Type B pancreatic cell (in vitro differentiated cells): ENCODE data around the gene SP100. TPM values are rescaled to one million over a fixed set of nuclear protein-coding genes. Genes with fewer than 3 reads are reported as not detected.

ENCODE experiments used
- DNase-seq: peaks from one replicate; pipeline ENCODE4 v3.0.0; 2021; ENCODE audit warnings: mixed read lengths; ENCODE audit not compliant: unreplicated experiment; ENCODE audit errors: extremely low spot score
- H3K27ac Mint-ChIP-seq: 2 replicates; pipeline ENCODE4 v1.8.0; 2021; ENCODE audit warnings: mild to moderate bottlenecking, mixed read lengths
- H3K27me3 Mint-ChIP-seq: 2 replicates; pipeline ENCODE4 v1.8.0; 2021; ENCODE audit warnings: mixed read lengths
- H3K36me3 Mint-ChIP-seq: 2 replicates; pipeline ENCODE4 v1.8.0; 2021; ENCODE audit warnings: mixed read lengths
- H3K4me1 Mint-ChIP-seq: one replicate; pipeline ENCODE4 v1.8.0; 2021; ENCODE audit warnings: mixed read lengths; ENCODE audit not compliant: unreplicated experiment
- H3K4me3 Mint-ChIP-seq: 2 replicates; pipeline ENCODE4 v1.8.0; 2021; ENCODE audit warnings: mild to moderate bottlenecking, mixed read lengths
- H3K9me3 Mint-ChIP-seq: 2 replicates; pipeline ENCODE4 v1.8.0; 2021; ENCODE audit warnings: mixed read lengths
- CTCF ChIP-seq: fragments of 200-600 bp; sonication (generic); conservative IDR thresholded peaks from 2 replicates; pipeline ENCODE4 v1.5.0; 2021; ENCODE audit warnings: antibody characterized with exemption, mild to moderate bottlenecking
- total RNA-seq: library from RNA; stranded (reverse); gene quantifications from 2 replicates; pipeline ENCODE4 v1.2.1, GENCODE V29; 2021; ENCODE audit warnings: low replicate concordance

The SP100 gene
- total RNA-seq, 1 donor from 2014 or later: 21.7 TPM

- Mint-ChIP-seq H3K4me3 (no peak overlapping the region), H3K4me1 (no peaks in the 10 kb centered on the region), H3K27ac (no peak overlapping the region), H3K9me3 (peaks cover 5% of the 10 kb centered on the region), H3K27me3 (no peaks in the 10 kb centered on the region), H3K36me3 (no peaks in the 10 kb centered on the region)
- no peak for DNase-seq
- peak; percentile 35 for TF ChIP-seq CTCF
Observed at GRCh38 chr2:230422149-230422548, 6.1 kb downstream of the SP100 start.

- Mint-ChIP-seq H3K4me1 (no peaks in the 10 kb centered on the region), H3K9me3 (peaks cover 5% of the 10 kb centered on the region), H3K27me3 (no peaks in the 10 kb centered on the region), H3K36me3 (no peaks in the 10 kb centered on the region), H3K27ac (peak overlapping the region; percentile 95), H3K4me3 (peak overlapping the region; percentile 63)
- no peak for TF ChIP-seq CTCF
- DNase-seq: no peak
Observed at GRCh38 chr2:230423851-230424458, 8.0 kb downstream of the SP100 start.

GRCh38 chr2:230425377-230425776 lies 9.4 kb downstream of the SP100 start:
- H3K9me3 Mint-ChIP-seq: peaks cover 9% of the 10 kb centered on the region
- H3K36me3 Mint-ChIP-seq: peaks cover 3% of the 10 kb centered on the region
- no peak for TF ChIP-seq CTCF
- H3K27me3 Mint-ChIP-seq: no peaks in the 10 kb centered on the region
- no peak overlapping the region for H3K4me3 Mint-ChIP-seq
- DNase-seq: no peak
- H3K4me1 Mint-ChIP-seq: no peaks in the 10 kb centered on the region
- peak overlapping the region; percentile 95 for H3K27ac Mint-ChIP-seq

- Mint-ChIP-seq H3K4me1 (no peaks in the 10 kb centered on the region), H3K4me3 (no peak overlapping the region), H3K36me3 (peaks cover 3% of the 10 kb centered on the region), H3K27me3 (no peaks in the 10 kb centered on the region), H3K27ac (no peak overlapping the region), H3K9me3 (peaks cover 5% of the 10 kb centered on the region)
- DNase-seq: no peak
- TF ChIP-seq CTCF: no peak
Observed at GRCh38 chr2:230429513-230429912, 13.5 kb downstream of the SP100 start.

GRCh38 chr2:230430957-230431910 lies 15.2 kb downstream of the SP100 start:
- Mint-ChIP-seq H3K9me3 (peaks cover 5% of the 10 kb centered on the region), H3K27ac (no peak overlapping the region), H3K4me3 (no peak overlapping the region), H3K4me1 (no peaks in the 10 kb centered on the region), H3K36me3 (peaks cover 3% of the 10 kb centered on the region), H3K27me3 (no peaks in the 10 kb centered on the region)
- TF ChIP-seq CTCF: no peak
- DNase-seq: no peak
